Sigmoid colon (tissue), 7 donors: ENCODE results near the gene CEP63. TPM values are rescaled to one million over a fixed set of nuclear protein-coding genes. Genes with fewer than 3 reads are reported as not detected.

Experiments used
- DNase-seq: peaks from one replicate; pipeline ENCODE4 v3.0.0-alpha.2; 2019
- H3K27ac ChIP-seq, 4 donors: fragments of 200-600 bp; sonication (generic); one replicate each; pipeline ENCODE4 v1.5.1; 2016 to 2019; ENCODE audit warnings: mild to moderate bottlenecking in 1 of 4
- H3K27me3 ChIP-seq, 3 donors: fragments of 200-600 bp; sonication (generic); one replicate each; pipeline ENCODE4 v1.5.1; 2019; ENCODE audit warnings: mild to moderate bottlenecking in 1 of 3
- H3K36me3 ChIP-seq, 4 donors: fragments of 200-600 bp; sonication (generic); one replicate each; pipeline ENCODE4 v1.5.1; 2016 to 2019
- H3K4me1 ChIP-seq, 4 donors: fragments of 200-600 bp; sonication (generic); one replicate each; pipeline ENCODE4 v1.5.1; 2017 to 2019
- H3K4me3 ChIP-seq, 4 donors: fragments of 200-600 bp; sonication (generic); one replicate each; pipeline ENCODE4 v1.5.1; 2017 to 2019; ENCODE audit warnings: mild to moderate bottlenecking in 2 of 4, moderate library complexity in 1 of 4
- H3K9me3 ChIP-seq, 4 donors: fragments of 200-600 bp in 3 of 4; sonication (generic) in 3 of 4; one replicate each; pipeline versions ENCODE4 v1.5.1 to v1.6.1; 2013 to 2019
- CTCF ChIP-seq, 4 experiments: fragments of 450-650 bp in 3 of 4; fragments of 200-600 bp in 1 of 4; IDR thresholded peaks; one replicate each; pipeline ENCODE4 v1.5.1; 2016 to 2019; ENCODE audit warnings: antibody characterized with exemption in 4 of 4, mild to moderate bottlenecking in 3 of 4, moderate library complexity in 2 of 4
- EP300 ChIP-seq, 4 donors: sonication (generic); formaldehyde crosslinking; IDR thresholded peaks; one replicate each; pipeline ENCODE4 v1.6.1; 2017; ENCODE audit warnings: antibody characterized with exemption in 4 of 4
- POLR2A ChIP-seq, 2 donors: fragments of 450-650 bp; IDR thresholded peaks; one replicate each; pipeline ENCODE4 v1.6.1; 2016; ENCODE audit warnings: antibody characterized with exemption in 2 of 2, mild to moderate bottlenecking in 2 of 2, moderate library complexity in 2 of 2
- POLR2AphosphoS5 ChIP-seq, 4 donors: sonication (generic); formaldehyde crosslinking; IDR thresholded peaks; one replicate each; pipeline ENCODE4 v1.6.1; 2017; ENCODE audit warnings: antibody characterized with exemption in 4 of 4
- WGBS, 2 donors: extraction: QIAGEN DNeasy Blood & Tissue Kit; methylation state at CpG; one replicate each; pipeline ENCODE4 v1.1.7; 2013; 5-methylcytosine and 5-hydroxymethylcytosine counted together
- intact Hi-C: fragments of 100-400 bp; cut with DNase I; formaldehyde crosslinking; loops from one replicate; pipeline ENCODE4 v1.15.1; 2023
- polyA plus RNA-seq, 3 donors: library from polyadenylated mRNA; stranded (reverse); fragments of 200-250 nt; gene quantifications; one replicate each; pipeline ENCODE4 v1.2.3, GENCODE V29; 2013
- total RNA-seq, 4 donors: library from RNA; depleted of rRNA; stranded (reverse); fragments of >200 nt; gene quantifications; one replicate each; pipeline ENCODE4 v1.1.0, GENCODE V29; 2016
- donor health status: healthy with polysubstance abuse.
- donor health status: Bipolar disorder and iron deficiency.
- donor health status: healthy.

CEP63 gene
- total and polyA plus RNA-seq, 7 donors = 16.6 to 33.5 (median 22.5) TPM

DNA sequence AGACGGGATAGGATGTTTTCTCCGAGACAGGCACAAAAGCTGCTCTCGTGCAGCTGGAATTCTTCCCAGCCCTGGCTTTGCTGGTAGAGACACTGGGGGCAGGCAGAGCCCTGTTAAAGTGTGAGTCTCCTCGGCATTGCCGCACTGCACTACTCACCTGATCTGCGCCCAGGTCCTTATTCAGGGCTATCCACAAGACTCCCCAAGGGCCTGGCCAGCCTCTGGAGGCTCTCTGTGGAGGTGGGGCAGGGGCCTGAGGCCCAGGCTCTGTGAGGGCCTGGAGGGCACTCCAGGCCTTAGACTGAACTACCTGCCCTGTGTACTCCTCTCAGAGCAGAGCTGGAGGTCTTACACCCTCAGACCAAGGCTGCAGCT is 116.6 kb downstream of the CEP63 start:
- DNase-seq = no peak
- Histone ChIP-seq H3K27ac (no peak overlapping the region), H3K9me3 (no peaks in the 10 kb centered on the region), H3K36me3 (peaks cover 0 to 10% (median 0%) of the 10 kb centered on the region in 4 donors), H3K4me3 (no peak overlapping the region), H3K4me1 (peaks cover 0 to 11% (median 8%) of the 10 kb centered on the region in 4 donors), H3K27me3 (no peaks in the 10 kb centered on the region)
- WGBS, 2 donors = 75 to 83% methylated on average over 6 of the region's 6 CpGs
- intact Hi-C loops = loop anchor here (5.0 kb wide), 3 partner anchors 50 to 900 kb away; partner anchors contain the start of gene KY
- TF ChIP-seq POLR2AphosphoS5 (IDR thresholded peaks at IDR 0.05) = no peak
- no peak for TF ChIP-seq CTCF (IDR thresholded peaks at IDR 0.05)
- no peak for TF ChIP-seq POLR2A (IDR thresholded peaks at IDR 0.05)
- no peak for TF ChIP-seq EP300 (IDR thresholded peaks at IDR 0.05)

DNA sequence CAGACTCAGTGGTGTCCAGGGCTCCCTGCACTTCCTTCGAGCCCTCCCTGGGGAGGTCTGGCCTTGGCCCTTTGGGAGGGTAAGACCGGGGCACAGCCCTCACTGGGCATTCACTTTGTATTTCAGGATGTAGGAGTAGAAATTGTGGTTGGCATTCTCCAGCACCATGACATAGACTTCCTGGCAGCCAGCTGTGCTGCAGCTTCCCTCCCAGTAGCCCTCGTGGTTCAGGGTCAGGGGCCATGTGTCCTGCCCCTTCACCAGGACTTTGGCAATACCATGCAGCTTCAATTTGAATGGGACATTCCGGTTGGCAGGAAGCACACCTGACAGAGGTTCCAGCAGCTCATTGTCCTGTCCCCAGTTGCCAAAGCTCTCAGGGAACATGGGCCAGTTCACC is 117.6 kb downstream of the CEP63 start:
- 55 to 66% methylated on average over 4 of the region's 4 CpGs for WGBS, 2 donors
- Histone ChIP-seq H3K27me3 (no peaks in the 10 kb centered on the region), H3K4me1 (peaks cover 0 to 11% (median 8%) of the 10 kb centered on the region in 4 donors), H3K36me3 (peaks cover 0 to 10% (median 0%) of the 10 kb centered on the region in 4 donors), H3K4me3 (no peak overlapping the region), H3K9me3 (no peaks in the 10 kb centered on the region), H3K27ac (no peak overlapping the region)
- no peak for DNase-seq
- intact Hi-C loops = loop anchor here (5.0 kb wide), 3 partner anchors 49 to 899 kb away; partner anchors contain the start of gene KY
- no peak for TF ChIP-seq POLR2A (IDR thresholded peaks at IDR 0.05)
- TF ChIP-seq POLR2AphosphoS5 (IDR thresholded peaks at IDR 0.05) = no peak
- no peak for TF ChIP-seq CTCF (IDR thresholded peaks at IDR 0.05)
- TF ChIP-seq EP300 (IDR thresholded peaks at IDR 0.05) = no peak

GRCh38 chr3:134603956-134604355 is 118.1 kb downstream of the CEP63 start:
- WGBS, 2 donors = 92 to 94% methylated on average over 13 of the region's 13 CpGs

DNA sequence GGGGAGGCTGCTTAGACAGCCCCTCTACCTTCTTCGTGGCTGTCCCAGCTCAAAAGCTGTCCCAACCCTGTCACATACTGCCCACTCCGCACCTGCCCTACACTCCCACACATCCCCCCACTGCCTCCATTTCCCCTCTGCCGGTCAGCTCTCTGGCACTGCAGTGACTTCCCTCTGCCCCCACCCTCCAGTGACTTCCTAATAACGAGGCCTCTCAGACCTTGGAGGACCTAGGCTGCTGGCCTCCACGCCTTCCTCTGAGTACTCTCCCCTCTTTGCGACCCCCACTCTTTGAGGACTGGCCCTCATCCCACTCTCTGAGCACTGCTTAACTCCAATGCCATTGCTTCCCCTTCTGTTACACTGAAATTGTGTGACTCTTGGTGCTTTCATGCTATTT is 119.7 kb downstream of the CEP63 start:
- 72 to 73% methylated on average over 6 of the region's 6 CpGs for WGBS, 2 donors
- peaks cover 0 to 9% (median 7%) of the 10 kb centered on the region in 4 donors for H3K4me1 ChIP-seq
- H3K36me3 ChIP-seq = peaks cover 0 to 10% (median 0%) of the 10 kb centered on the region in 4 donors
- intact Hi-C loops = no loop called here
- H3K27ac ChIP-seq = no peak overlapping the region
- H3K9me3 ChIP-seq = no peaks in the 10 kb centered on the region
- DNase-seq = no peak
- TF ChIP-seq POLR2AphosphoS5 (IDR thresholded peaks at IDR 0.05) (no peak), POLR2A (IDR thresholded peaks at IDR 0.05) (no peak), EP300 (IDR thresholded peaks at IDR 0.05) (no peak), CTCF (IDR thresholded peaks at IDR 0.05) (no peak)
- no peak overlapping the region for H3K4me3 ChIP-seq
- H3K27me3 ChIP-seq = no peaks in the 10 kb centered on the region

More at GRCh38 chr3:134603956-134604355, 118.1 kb downstream of the CEP63 start:
- Histone ChIP-seq H3K27me3 (no peaks in the 10 kb centered on the region), H3K27ac (no peak overlapping the region), H3K4me3 (no peak overlapping the region), H3K36me3 (peaks cover 0 to 10% (median 0%) of the 10 kb centered on the region in 4 donors), H3K9me3 (no peaks in the 10 kb centered on the region), H3K4me1 (peaks cover 0 to 11% (median 8%) of the 10 kb centered on the region in 4 donors)
- TF ChIP-seq CTCF (IDR thresholded peaks at IDR 0.05) (no peak), POLR2A (IDR thresholded peaks at IDR 0.05) (no peak), POLR2AphosphoS5 (IDR thresholded peaks at IDR 0.05) (no peak), EP300 (IDR thresholded peaks at IDR 0.05) (no peak)
- intact Hi-C loops = loop anchor here (5.0 kb wide), 3 partner anchors 48 to 898 kb away; partner anchors contain the start of gene KY
- no peak for DNase-seq
